HS-27A (cell line): ENCODE data around the gene ARHGAP9.

Experiments used
- DNase-seq: peaks from one replicate; pipeline ENCODE4 v3.0.0-alpha.2; 2012; ENCODE audit warnings: low read depth, missing footprints

The ARHGAP9 gene

GRCh38 chr12:57472391-57472790 lies 7.3 kb downstream of the ARHGAP9 start:
- DNase-seq = no peak

- no peak for DNase-seq
These were observed 8.0 kb downstream of the ARHGAP9 start for GRCh38 chr12:57471661-57472060.

- no peak for DNase-seq
These were observed 8.6 kb downstream of the ARHGAP9 start for GRCh38 chr12:57470970-57471656.

GRCh38 chr12:57470286-57470969 lies 9.2 kb downstream of the ARHGAP9 start:
- DNase-seq = no peak

- no peak for DNase-seq
These were observed 10.1 kb downstream of the ARHGAP9 start for GRCh38 chr12:57469296-57470164.

- DNase-seq = no peak
These were observed 11.8 kb downstream of the ARHGAP9 start for GRCh38 chr12:57467915-57468314.

- no peak for DNase-seq
These were observed 12.3 kb downstream of the ARHGAP9 start for GRCh38 chr12:57467212-57467874.

- DNase-seq = no peak
These were observed 13.7 kb downstream of the ARHGAP9 start for GRCh38 chr12:57465747-57466505.

GRCh38 chr12:57465030-57465746 lies 14.5 kb downstream of the ARHGAP9 start:
- DNase-seq = no peak

GRCh38 chr12:57464569-57464968 lies 15.1 kb downstream of the ARHGAP9 start:
- no peak for DNase-seq

- no peak for DNase-seq
These were observed 16.8 kb downstream of the ARHGAP9 start for GRCh38 chr12:57462912-57463253.

GRCh38 chr12:57462251-57462911 lies 17.3 kb downstream of the ARHGAP9 start:
- DNase-seq = peak; percentile 89

- no peak for DNase-seq
These were observed 17.8 kb downstream of the ARHGAP9 start for GRCh38 chr12:57461917-57462250.

GRCh38 chr12:57461276-57461916 lies 18.3 kb downstream of the ARHGAP9 start:
- no peak for DNase-seq

GRCh38 chr12:57460841-57461275 lies 18.8 kb downstream of the ARHGAP9 start:
- DNase-seq = no peak

GRCh38 chr12:57460468-57460784 lies 19.2 kb downstream of the ARHGAP9 start:
- DNase-seq = no peak

GRCh38 chr12:57459750-57460467 lies 19.8 kb downstream of the ARHGAP9 start, which contains the start of gene GLI1:
Gene GLI1, plus strand, starts transcription at chr12:57459785. Its CDS starts 3,907 bp downstream, at chr12:57463692.
- DNase-seq = no peak

- peak; percentile 90 for DNase-seq
These were observed 20.5 kb downstream of the ARHGAP9 start for GRCh38 chr12:57459055-57459749.

- no peak for DNase-seq
These were observed 21.0 kb downstream of the ARHGAP9 start for GRCh38 chr12:57458665-57459054.
